GM12878 (cell line): ENCODE results near the gene TFCP2. TPM values are rescaled to one million over a fixed set of nuclear protein-coding genes. Genes with fewer than 3 reads are reported as not detected.

Experiments
- ATF3 ChIP-seq: IDR thresholded peaks from 2 replicates; pipeline ENCODE4 v1.6.1; 2011; ENCODE audit warnings: low read depth, mild to moderate bottlenecking, low read length, moderate library complexity, borderline replicate concordance; ENCODE audit errors: extremely low read depth
- BRCA1 ChIP-seq: IDR thresholded peaks from 2 replicates; pipeline ENCODE4 v1.6.1; 2011; ENCODE audit warnings: low read depth, low read length, improper control_type of control experiment
- E4F1 ChIP-seq: fragments of 450-650 bp; IDR thresholded peaks from 2 replicates; pipeline ENCODE4 v1.6.1; 2018; ENCODE audit warnings: borderline replicate concordance, mild to moderate bottlenecking; ENCODE audit not compliant: partially characterized antibody
- ETV6 ChIP-seq, 2 experiments: fragments of 450-650 bp in 1 of 2; IDR thresholded peaks in 1 of 2; conservative IDR thresholded peaks in 1 of 2; 2 replicates each; pipeline ENCODE4 v1.6.1; 2014; ENCODE audit warnings: antibody characterized with exemption in 1 of 2, borderline replicate concordance in 1 of 2, low read depth in 1 of 2, mild to moderate bottlenecking in 1 of 2, moderate library complexity in 1 of 2
- HDAC6 ChIP-seq: fragments of 200-600 bp; sonication (generic); IDR thresholded peaks from one replicate; pipeline ENCODE4 v1.8.0; 2017; ENCODE audit warnings: antibody characterized with exemption; ENCODE audit not compliant: unreplicated experiment
- IKZF1 ChIP-seq: fragments of 450-650 bp; conservative IDR thresholded peaks from 2 replicates; pipeline ENCODE4 v1.6.1; 2017; ENCODE audit warnings: antibody characterized with exemption, mild to moderate bottlenecking
- MEF2B ChIP-seq: fragments of 450-650 bp; IDR thresholded peaks from 2 replicates; pipeline ENCODE4 v1.6.1; 2018; ENCODE audit warnings: mild to moderate bottlenecking, moderate library complexity; ENCODE audit not compliant: partially characterized antibody, poor library complexity, severe bottlenecking
- MYB ChIP-seq: fragments of 150-350 bp; IDR thresholded peaks from 2 replicates; pipeline ENCODE4 v1.6.1; 2014; ENCODE audit warnings: mild to moderate bottlenecking, low read depth, low read length, borderline replicate concordance
- NKRF ChIP-seq: fragments of 450-650 bp; conservative IDR thresholded peaks from 2 replicates; pipeline ENCODE4 v1.6.1; 2017; ENCODE audit warnings: mild to moderate bottlenecking, moderate library complexity
- NRF1 ChIP-seq: conservative IDR thresholded peaks from 2 replicates; pipeline ENCODE4 v1.6.1; 2011; ENCODE audit warnings: mild to moderate bottlenecking, low read depth, low read length, improper control_type of control experiment
- SP1 ChIP-seq: IDR thresholded peaks from one replicate; pipeline ENCODE4 v1.6.1; 2011; ENCODE audit warnings: low read depth, low read length
- SUZ12 ChIP-seq: fragments of 200-600 bp; sonication (generic); IDR thresholded peaks from one replicate; pipeline ENCODE4 v1.6.1; 2018; ENCODE audit warnings: antibody characterized with exemption, mild to moderate bottlenecking; ENCODE audit not compliant: unreplicated experiment
- TCF12 ChIP-seq: IDR thresholded peaks from 2 replicates; pipeline ENCODE4 v1.6.1; 2011; ENCODE audit warnings: low read depth, mild to moderate bottlenecking, low read length
- ZNF217 ChIP-seq: fragments of 450-650 bp; IDR thresholded peaks from 2 replicates; pipeline ENCODE4 v1.6.1; 2017; ENCODE audit warnings: antibody characterized with exemption, mild to moderate bottlenecking
- polyA plus RNA-seq, 11 experiments: library from polyadenylated mRNA; depleted of rRNA in 4 of 11; unstranded in 6 of 11; stranded (reverse) in 5 of 11; fragments of >200 nt; fragmentation: Nextera tagmentation in 4 of 11; fragmentation: Illumina TruSeq in 1 of 11; extraction: Ambion mirVana in 4 of 11; extraction: Trizol in 1 of 11; gene quantifications; 1 replicate in 1 of 11; 2 replicates in 10 of 11; pipeline versions ENCODE4 v1.2.1 to v1.2.3, GENCODE V29; 2011 to 2016; ENCODE audit warnings: inconsistent platforms in 2 of 11, missing spikeins in 2 of 11, low read depth in 1 of 11
- total RNA-seq, 4 experiments: library from RNA; depleted of rRNA in 3 of 4; stranded (reverse); fragments of >200 nt in 3 of 4; fragmentation: Illumina TruSeq in 1 of 4; extraction: Trizol in 1 of 4; gene quantifications; 2 replicates each; pipeline versions ENCODE4 v1.2.1 to v1.2.3, GENCODE V29; 2013 to 2021

The TFCP2 gene
- total and polyA plus RNA-seq, 10 of the 15 experiments (the other 5 are each of a cell fraction or from before 2014, with no cell fraction given): 5.8 to 29.7 (median 14.2) TPM

DNA sequence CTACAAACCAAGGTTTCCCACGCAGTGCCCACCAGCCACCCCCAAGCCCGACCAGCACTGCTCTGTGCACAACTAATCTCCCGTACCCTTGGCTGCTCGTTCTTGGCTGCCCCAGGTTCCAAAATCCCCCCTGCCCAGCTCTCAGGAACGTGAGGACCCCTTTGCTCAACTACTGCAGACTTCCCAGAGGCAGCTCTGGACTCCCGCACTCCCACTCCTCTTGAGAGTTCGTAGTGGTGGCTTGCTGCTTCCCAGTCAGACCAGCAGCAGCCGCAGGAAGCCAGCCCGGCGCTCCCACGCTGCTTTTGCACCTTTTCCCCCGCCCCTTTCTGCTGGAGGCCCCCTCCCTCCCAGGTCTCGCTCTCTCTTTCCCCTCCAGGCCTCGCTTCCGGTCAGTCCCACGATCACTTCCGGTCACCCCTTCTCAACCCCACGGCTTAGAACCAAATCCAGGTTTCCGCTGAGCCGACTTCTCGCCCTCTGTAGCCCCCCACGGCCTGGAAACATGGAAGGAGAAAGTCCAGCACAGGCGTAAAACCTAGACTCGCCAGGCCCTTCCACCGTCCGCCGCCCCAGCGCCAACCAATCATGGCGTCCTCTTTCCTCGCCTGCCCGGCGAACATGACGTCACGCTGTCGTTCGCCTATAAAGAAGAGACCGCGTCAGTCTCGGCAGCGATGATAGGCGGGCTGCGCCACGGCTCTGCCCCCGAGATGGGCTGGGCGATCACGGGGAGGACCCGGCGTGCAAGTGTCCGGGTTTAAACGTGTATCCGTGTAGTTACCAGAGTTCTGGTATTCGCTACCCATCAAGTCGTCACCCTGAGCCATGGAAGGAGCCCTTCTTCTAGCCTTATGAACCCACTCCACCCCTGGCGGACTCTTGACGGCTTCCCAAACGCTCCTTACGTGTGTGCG is at the start of gene TFCP2 (continued):
- TF ChIP-seq E4F1: peak; percentile 48
- TF ChIP-seq IKZF1: 0 out of 2 replicates have a peak, but pooled peaks have one; percentile 53
- no peak for TF ChIP-seq SUZ12
- no peak for TF ChIP-seq ZNF217
- TF ChIP-seq ATF3: no peak
- peak in 1 of 2 experiments; percentile 33; a peak in 1 of 4 replicates for TF ChIP-seq ETV6 (conservative IDR thresholded peaks at IDR 0.05 in 1 of 2, IDR thresholded peaks at IDR 0.05 in 1 of 2; ENCODE audit: borderline replicate concordance in 1 of 2, low read depth in 1 of 2)
- peak; percentile 37; the same call in 1 of the 2 replicates for TF ChIP-seq NKRF
- TF ChIP-seq HDAC6: no peak
- TF ChIP-seq MEF2B: no peak
- peak; percentile 90 for TF ChIP-seq SP1
- TF ChIP-seq NRF1: no peak; the same call in 1 of the 2 replicates
- no peak for TF ChIP-seq TCF12
- TF ChIP-seq MYB: no peak
- TF ChIP-seq BRCA1: no peak
